ENCODE measurements around the gene PRKAA2. TPM values are rescaled to one million over a fixed set of nuclear protein-coding genes. Genes with fewer than 3 reads are reported as not detected.

PRKAA2 gene
- total RNA-seq, 1 donor from 2014 or later, result 56.9 TPM

GRCh38 chr1:56648546-56648945 is 3.4 kb downstream of the PRKAA2 start:
- no peak overlapping the region for H3K9ac ChIP-seq (ENCODE audit: low read depth in 1 of 3, low read length in 3 of 3)
- H3K4me3 ChIP-seq (ENCODE audit: low read length in 3 of 3), result no peak overlapping the region
- H3K27me3 ChIP-seq (ENCODE audit: control insufficient read depth in 3 of 3, insufficient read depth in 3 of 3, low read length in 3 of 3), result peaks cover 0 to 3% (median 0%) of the 10 kb centered on the region in 3 donors
- H3K36me3 ChIP-seq (ENCODE audit: control insufficient read depth in 3 of 3, insufficient read depth in 3 of 3, low read length in 3 of 3), result no peaks in the 10 kb centered on the region
- H3K4me1 ChIP-seq (ENCODE audit: control insufficient read depth in 3 of 3, insufficient read depth in 3 of 3, low read length in 3 of 3), result peaks cover 0 to 5% (median 2%) of the 10 kb centered on the region in 3 donors
- no peaks in the 10 kb centered on the region for H3K9me3 ChIP-seq (ENCODE audit: control insufficient read depth in 3 of 3, low read length in 3 of 3)
- H3K27ac ChIP-seq (ENCODE audit: low read depth, low read length), result peak overlapping the region; percentile 38

GRCh38 chr1:56654126-56654923 is 9.2 kb downstream of the PRKAA2 start:
- Histone ChIP-seq H3K9ac (ENCODE audit: low read depth in 1 of 3, low read length in 3 of 3) (peak overlapping the region; percentile 41 to 69 (median 57)), H3K4me3 (ENCODE audit: low read length in 3 of 3) (peak overlapping the region; percentile 9 to 29 (median 18)), H3K36me3 (ENCODE audit: control insufficient read depth in 3 of 3, insufficient read depth in 3 of 3, low read length in 3 of 3) (peaks cover 0 to 4% (median 0%) of the 10 kb centered on the region in 3 donors), H3K9me3 (ENCODE audit: control insufficient read depth in 3 of 3, low read length in 3 of 3) (peaks cover 2 to 6% (median 4%) of the 10 kb centered on the region in 3 donors), H3K27ac (ENCODE audit: low read depth, low read length) (peak overlapping the region; percentile 92), H3K4me1 (ENCODE audit: control insufficient read depth in 3 of 3, insufficient read depth in 3 of 3, low read length in 3 of 3) (peaks cover 0 to 2% (median 0%) of the 10 kb centered on the region in 3 donors), H3K27me3 (ENCODE audit: control insufficient read depth in 3 of 3, insufficient read depth in 3 of 3, low read length in 3 of 3) (no peaks in the 10 kb centered on the region)

DNA sequence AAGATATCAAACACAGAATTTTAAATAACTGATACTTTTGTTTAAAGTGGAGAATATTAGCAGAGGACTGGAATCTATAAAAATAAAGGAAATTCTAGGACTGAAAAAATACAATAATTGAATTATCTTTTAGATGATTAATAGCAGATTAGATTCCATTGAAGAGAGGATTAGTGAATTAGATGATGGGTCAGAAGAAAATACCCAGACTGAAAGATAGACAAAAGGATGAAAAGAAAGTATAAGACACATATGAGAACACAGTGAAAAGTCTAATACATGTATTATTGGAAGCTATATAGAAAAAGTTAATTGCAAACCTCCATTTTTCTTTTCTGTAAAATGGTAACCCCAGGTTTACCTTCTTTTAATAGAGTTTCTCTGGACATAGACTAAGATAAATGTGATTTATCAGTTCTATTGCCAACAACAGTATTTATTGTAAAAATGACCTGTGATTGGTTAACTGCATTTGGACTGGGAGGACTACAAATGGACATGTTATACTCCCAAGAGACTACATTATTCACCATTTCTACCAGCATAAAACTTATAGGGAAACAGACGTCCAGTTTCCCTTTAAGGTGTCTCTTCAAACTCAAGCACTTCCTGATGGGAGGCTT is 11.0 kb downstream of the PRKAA2 start:
- Histone ChIP-seq H3K27me3 (ENCODE audit: control insufficient read depth in 3 of 3, insufficient read depth in 3 of 3, low read length in 3 of 3) (no peaks in the 10 kb centered on the region), H3K4me3 (ENCODE audit: low read length in 3 of 3) (no peak overlapping the region), H3K27ac (ENCODE audit: low read depth, low read length) (peak overlapping the region; percentile 92), H3K36me3 (ENCODE audit: control insufficient read depth in 3 of 3, insufficient read depth in 3 of 3, low read length in 3 of 3) (peaks cover 0 to 4% (median 0%) of the 10 kb centered on the region in 3 donors), H3K4me1 (ENCODE audit: control insufficient read depth in 3 of 3, insufficient read depth in 3 of 3, low read length in 3 of 3) (peaks cover 0 to 4% (median 4%) of the 10 kb centered on the region in 3 donors), H3K9me3 (ENCODE audit: control insufficient read depth in 3 of 3, low read length in 3 of 3) (peaks cover 2 to 6% (median 4%) of the 10 kb centered on the region in 3 donors), H3K9ac (ENCODE audit: low read depth in 1 of 3, low read length in 3 of 3) (no peak overlapping the region)

DNA sequence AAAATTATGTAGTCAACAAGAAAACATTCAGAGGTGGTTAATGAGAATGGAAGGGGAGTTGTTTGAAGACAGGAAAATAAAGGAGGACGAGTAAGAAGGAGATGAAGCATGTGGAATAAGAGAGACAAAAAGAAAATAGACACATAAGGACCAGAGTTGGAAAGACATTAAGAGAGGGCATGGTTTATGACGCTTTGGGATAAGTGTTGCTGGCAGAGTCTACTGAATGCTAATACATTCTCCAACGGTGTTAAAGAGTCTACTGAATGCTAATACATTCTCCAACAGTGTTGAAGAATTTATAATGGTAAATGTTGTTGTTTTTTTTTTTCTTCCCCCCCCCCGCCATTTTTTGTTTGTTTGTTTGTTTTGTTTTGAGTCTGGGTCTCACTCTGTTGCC is 13.1 kb downstream of the PRKAA2 start:
- Histone ChIP-seq H3K9me3 (ENCODE audit: control insufficient read depth in 3 of 3, low read length in 3 of 3) (peaks cover 2 to 6% (median 4%) of the 10 kb centered on the region in 3 donors), H3K9ac (ENCODE audit: low read depth in 1 of 3, low read length in 3 of 3) (no peak overlapping the region), H3K36me3 (ENCODE audit: control insufficient read depth in 3 of 3, insufficient read depth in 3 of 3, low read length in 3 of 3) (peaks cover 0 to 4% (median 0%) of the 10 kb centered on the region in 3 donors), H3K27ac (ENCODE audit: low read depth, low read length) (peak overlapping the region; percentile 50), H3K4me3 (ENCODE audit: low read length in 3 of 3) (no peak overlapping the region), H3K27me3 (ENCODE audit: control insufficient read depth in 3 of 3, insufficient read depth in 3 of 3, low read length in 3 of 3) (no peaks in the 10 kb centered on the region), H3K4me1 (ENCODE audit: control insufficient read depth in 3 of 3, insufficient read depth in 3 of 3, low read length in 3 of 3) (peaks cover 0 to 10% (median 4%) of the 10 kb centered on the region in 3 donors)

GRCh38 chr1:56660293-56660692 is 15.2 kb downstream of the PRKAA2 start:
- no peak overlapping the region for H3K27ac ChIP-seq (ENCODE audit: low read depth, low read length)
- H3K36me3 ChIP-seq (ENCODE audit: control insufficient read depth in 3 of 3, insufficient read depth in 3 of 3, low read length in 3 of 3), result peaks cover 0 to 4% (median 0%) of the 10 kb centered on the region in 3 donors
- peaks cover 2 to 6% (median 4%) of the 10 kb centered on the region in 3 donors for H3K9me3 ChIP-seq (ENCODE audit: control insufficient read depth in 3 of 3, low read length in 3 of 3)

GRCh38 chr1:56663846-56664245 is 18.7 kb downstream of the PRKAA2 start:
- no peak overlapping the region for H3K4me3 ChIP-seq (ENCODE audit: low read length in 3 of 3)
- H3K9me3 ChIP-seq (ENCODE audit: control insufficient read depth in 3 of 3, low read length in 3 of 3), result no peaks in the 10 kb centered on the region
- H3K36me3 ChIP-seq (ENCODE audit: control insufficient read depth in 3 of 3, insufficient read depth in 3 of 3, low read length in 3 of 3), result no peaks in the 10 kb centered on the region
- no peaks in the 10 kb centered on the region for H3K27me3 ChIP-seq (ENCODE audit: control insufficient read depth in 3 of 3, insufficient read depth in 3 of 3, low read length in 3 of 3)
- peaks cover 0 to 32% (median 2%) of the 10 kb centered on the region in 3 donors for H3K4me1 ChIP-seq (ENCODE audit: control insufficient read depth in 3 of 3, insufficient read depth in 3 of 3, low read length in 3 of 3)
- H3K27ac ChIP-seq (ENCODE audit: low read depth, low read length), result no peak overlapping the region
- H3K9ac ChIP-seq (ENCODE audit: low read depth in 1 of 3, low read length in 3 of 3), result no peak overlapping the region

More at GRCh38 chr1:56660293-56660692, 15.2 kb downstream of the PRKAA2 start:
- Histone ChIP-seq H3K9ac (ENCODE audit: low read depth in 1 of 3, low read length in 3 of 3) (no peak overlapping the region), H3K4me1 (ENCODE audit: control insufficient read depth in 3 of 3, insufficient read depth in 3 of 3, low read length in 3 of 3) (peaks cover 0 to 17% (median 4%) of the 10 kb centered on the region in 3 donors), H3K4me3 (ENCODE audit: low read length in 3 of 3) (no peak overlapping the region), H3K27me3 (ENCODE audit: control insufficient read depth in 3 of 3, insufficient read depth in 3 of 3, low read length in 3 of 3) (no peaks in the 10 kb centered on the region)

GRCh38 chr1:56665384-56665783 is 20.3 kb downstream of the PRKAA2 start:
- peaks cover 0 to 34% (median 1%) of the 10 kb centered on the region in 3 donors for H3K4me1 ChIP-seq (ENCODE audit: control insufficient read depth in 3 of 3, insufficient read depth in 3 of 3, low read length in 3 of 3)
- H3K27ac ChIP-seq (ENCODE audit: low read depth, low read length), result no peak overlapping the region
- H3K4me3 ChIP-seq (ENCODE audit: low read length in 3 of 3), result no peak overlapping the region
- H3K9ac ChIP-seq (ENCODE audit: low read depth in 1 of 3, low read length in 3 of 3), result no peak overlapping the region
- no peaks in the 10 kb centered on the region for H3K36me3 ChIP-seq (ENCODE audit: control insufficient read depth in 3 of 3, insufficient read depth in 3 of 3, low read length in 3 of 3)
- no peaks in the 10 kb centered on the region for H3K9me3 ChIP-seq (ENCODE audit: control insufficient read depth in 3 of 3, low read length in 3 of 3)
- H3K27me3 ChIP-seq (ENCODE audit: control insufficient read depth in 3 of 3, insufficient read depth in 3 of 3, low read length in 3 of 3), result no peaks in the 10 kb centered on the region

DNA sequence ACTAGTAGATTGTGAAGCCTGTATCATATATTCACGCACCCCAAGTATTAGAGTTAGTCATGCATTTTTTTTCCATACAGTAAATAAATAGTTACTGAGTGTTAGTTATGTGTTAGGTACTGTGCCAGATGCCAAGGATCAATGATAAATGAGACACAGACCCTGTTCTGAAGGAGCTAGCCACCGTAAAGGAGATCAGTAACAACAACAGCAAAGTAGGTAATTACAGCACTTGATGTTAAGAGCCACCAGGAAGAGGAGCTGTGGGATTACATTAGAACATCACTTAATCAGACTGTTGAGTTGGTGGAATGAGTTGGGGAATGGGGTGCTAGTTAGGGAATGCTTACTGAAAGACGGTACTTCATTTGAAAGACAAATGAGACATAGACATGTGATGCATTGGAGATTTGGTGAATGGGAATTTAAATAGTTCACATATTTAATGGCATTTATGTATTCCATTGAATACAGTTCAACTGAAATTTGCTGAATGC is 21.0 kb downstream of the PRKAA2 start:
- H3K4me3 ChIP-seq (ENCODE audit: low read length in 3 of 3), result peak overlapping the region in 1 of 3 donors; percentile 4
- H3K9ac ChIP-seq (ENCODE audit: low read depth in 1 of 3, low read length in 3 of 3), result no peak overlapping the region
- H3K27me3 ChIP-seq (ENCODE audit: control insufficient read depth in 3 of 3, insufficient read depth in 3 of 3, low read length in 3 of 3), result no peaks in the 10 kb centered on the region
- H3K27ac ChIP-seq (ENCODE audit: low read depth, low read length), result no peak overlapping the region
- no peaks in the 10 kb centered on the region for H3K36me3 ChIP-seq (ENCODE audit: control insufficient read depth in 3 of 3, insufficient read depth in 3 of 3, low read length in 3 of 3)
- peaks cover 0 to 31% (median 0%) of the 10 kb centered on the region in 3 donors for H3K4me1 ChIP-seq (ENCODE audit: control insufficient read depth in 3 of 3, insufficient read depth in 3 of 3, low read length in 3 of 3)
- no peaks in the 10 kb centered on the region for H3K9me3 ChIP-seq (ENCODE audit: control insufficient read depth in 3 of 3, low read length in 3 of 3)

DNA sequence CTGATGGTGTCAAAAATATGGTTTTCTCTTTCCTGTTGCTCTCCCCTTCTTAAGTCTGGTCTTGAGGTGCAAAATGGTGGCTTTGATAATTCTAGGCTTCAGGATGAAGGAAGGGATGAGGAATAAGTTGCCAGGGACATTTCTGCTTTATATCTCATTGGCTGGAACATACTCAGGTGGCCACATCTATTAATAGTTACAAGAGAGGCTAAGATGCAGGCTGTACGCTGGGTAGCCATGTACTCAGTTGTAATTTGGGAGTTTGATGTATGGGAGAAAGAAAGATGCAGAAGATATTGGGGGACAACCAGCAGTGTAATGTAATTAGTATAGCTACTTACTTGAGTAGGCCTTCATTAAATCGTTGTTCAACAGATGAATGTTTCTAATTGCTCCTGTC is 25.2 kb downstream of the PRKAA2 start:
- Histone ChIP-seq H3K4me1 (ENCODE audit: control insufficient read depth in 3 of 3, insufficient read depth in 3 of 3, low read length in 3 of 3) (peaks cover 4 to 27% (median 5%) of the 10 kb centered on the region in 3 donors), H3K27me3 (ENCODE audit: control insufficient read depth in 3 of 3, insufficient read depth in 3 of 3, low read length in 3 of 3) (no peaks in the 10 kb centered on the region), H3K9me3 (ENCODE audit: control insufficient read depth in 3 of 3, low read length in 3 of 3) (no peaks in the 10 kb centered on the region), H3K9ac (ENCODE audit: low read depth in 1 of 3, low read length in 3 of 3) (no peak overlapping the region), H3K36me3 (ENCODE audit: control insufficient read depth in 3 of 3, insufficient read depth in 3 of 3, low read length in 3 of 3) (no peaks in the 10 kb centered on the region), H3K4me3 (ENCODE audit: low read length in 3 of 3) (no peak overlapping the region), H3K27ac (ENCODE audit: low read depth, low read length) (no peak overlapping the region)

DNA sequence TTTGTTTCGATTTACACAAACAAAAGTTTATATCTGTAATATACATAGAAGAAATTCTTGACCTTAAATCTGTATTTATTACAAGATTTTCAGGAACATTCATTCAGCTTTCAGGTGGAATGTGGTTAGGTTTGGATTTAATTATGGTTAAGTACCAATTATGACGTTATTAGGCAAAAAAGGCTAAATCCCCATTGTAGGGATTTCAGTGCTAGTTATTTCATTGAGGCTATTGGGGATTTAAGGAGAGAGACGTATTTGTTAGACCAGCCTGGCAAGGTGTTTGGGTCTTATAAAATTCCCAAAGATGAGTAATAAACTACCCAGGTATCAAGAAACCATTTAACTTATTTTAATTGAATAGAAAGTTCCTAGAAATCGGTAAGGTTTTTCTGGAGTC is 26.0 kb downstream of the PRKAA2 start:
- H3K27me3 ChIP-seq (ENCODE audit: control insufficient read depth in 3 of 3, insufficient read depth in 3 of 3, low read length in 3 of 3), result no peaks in the 10 kb centered on the region
- H3K4me1 ChIP-seq (ENCODE audit: control insufficient read depth in 3 of 3, insufficient read depth in 3 of 3, low read length in 3 of 3), result peaks cover 4 to 24% (median 5%) of the 10 kb centered on the region in 3 donors
- H3K9me3 ChIP-seq (ENCODE audit: control insufficient read depth in 3 of 3, low read length in 3 of 3), result no peaks in the 10 kb centered on the region
- no peaks in the 10 kb centered on the region for H3K36me3 ChIP-seq (ENCODE audit: control insufficient read depth in 3 of 3, insufficient read depth in 3 of 3, low read length in 3 of 3)
- no peak overlapping the region for H3K9ac ChIP-seq (ENCODE audit: low read depth in 1 of 3, low read length in 3 of 3)
- no peak overlapping the region for H3K27ac ChIP-seq (ENCODE audit: low read depth, low read length)
- no peak overlapping the region for H3K4me3 ChIP-seq (ENCODE audit: low read length in 3 of 3)
